ENCODE measurements around the gene IFNA13. TPM values are rescaled to one million over a fixed set of nuclear protein-coding genes. Genes with fewer than 3 reads are reported as not detected.

Gene IFNA13
- total and polyA plus RNA-seq, 3 donors from 2014 or later, result 0.63 to 1.9 TPM; not detected in 1

DNA sequence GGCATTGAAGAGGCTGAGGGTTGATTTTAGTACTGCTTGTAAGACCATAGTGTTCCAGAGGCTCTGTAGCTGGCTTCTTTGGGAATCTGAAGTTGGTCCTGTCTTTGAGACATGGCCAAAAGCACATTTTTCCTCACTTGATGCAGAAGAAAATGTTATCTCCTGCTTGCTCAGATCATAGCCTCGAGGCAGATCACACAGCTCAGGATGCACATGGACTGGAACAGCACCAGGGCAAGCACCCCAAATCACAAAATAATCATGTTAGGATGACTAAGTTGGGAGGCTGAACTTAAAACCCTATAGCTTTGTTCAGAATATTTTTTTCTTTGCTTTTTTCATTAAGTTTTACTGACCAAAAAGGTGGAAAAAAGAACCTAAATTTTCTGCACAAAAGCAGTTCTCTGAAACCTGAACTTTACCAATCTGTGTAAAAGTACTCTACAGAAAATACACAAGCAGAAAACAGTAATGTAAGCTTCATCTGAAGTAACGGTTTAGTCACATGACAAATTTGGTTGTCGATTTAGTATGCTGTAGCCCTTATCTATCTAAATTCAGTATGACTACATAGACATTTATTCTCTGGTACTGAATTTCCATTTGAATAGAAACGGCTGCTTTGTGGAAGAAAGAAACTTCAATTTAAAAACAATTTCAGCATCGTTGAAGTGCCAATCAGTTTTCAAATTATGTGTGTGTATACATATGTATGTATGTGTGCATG, 36.0 kb downstream of the IFNA13 start:
- Histone ChIP-seq H3K36me3 (ENCODE audit: low read depth, missing control alignments) (no peaks in the 10 kb centered on the region), H3K4me3 (no peak overlapping the region), H3K27me3 (no peaks in the 10 kb centered on the region), H3K4me1 (peaks cover 29% of the 10 kb centered on the region), H3K9me3 (no peaks in the 10 kb centered on the region), H3K27ac (no peak overlapping the region)
- TF ChIP-seq, protein P1, sequence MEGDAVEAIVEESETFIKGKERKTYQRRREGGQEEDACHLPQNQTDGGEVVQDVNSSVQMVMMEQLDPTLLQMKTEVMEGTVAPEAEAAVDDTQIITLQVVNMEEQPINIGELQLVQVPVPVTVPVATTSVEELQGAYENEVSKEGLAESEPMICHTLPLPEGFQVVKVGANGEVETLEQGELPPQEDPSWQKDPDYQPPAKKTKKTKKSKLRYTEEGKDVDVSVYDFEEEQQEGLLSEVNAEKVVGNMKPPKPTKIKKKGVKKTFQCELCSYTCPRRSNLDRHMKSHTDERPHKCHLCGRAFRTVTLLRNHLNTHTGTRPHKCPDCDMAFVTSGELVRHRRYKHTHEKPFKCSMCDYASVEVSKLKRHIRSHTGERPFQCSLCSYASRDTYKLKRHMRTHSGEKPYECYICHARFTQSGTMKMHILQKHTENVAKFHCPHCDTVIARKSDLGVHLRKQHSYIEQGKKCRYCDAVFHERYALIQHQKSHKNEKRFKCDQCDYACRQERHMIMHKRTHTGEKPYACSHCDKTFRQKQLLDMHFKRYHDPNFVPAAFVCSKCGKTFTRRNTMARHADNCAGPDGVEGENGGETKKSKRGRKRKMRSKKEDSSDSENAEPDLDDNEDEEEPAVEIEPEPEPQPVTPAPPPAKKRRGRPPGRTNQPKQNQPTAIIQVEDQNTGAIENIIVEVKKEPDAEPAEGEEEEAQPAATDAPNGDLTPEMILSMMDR (IDR thresholded peaks at IDR 0.05), result no peak
- no peak for TF ChIP-seq POLR2A (IDR thresholded peaks at IDR 0.05)
- no peak for DNase-seq
- 51% methylated on average over 5 of the region's 5 CpGs for WGBS, 2 donors
- intact Hi-C loops (cut with DNase I; ENCODE audit: low total_unique reads), result no loop called here

DNA sequence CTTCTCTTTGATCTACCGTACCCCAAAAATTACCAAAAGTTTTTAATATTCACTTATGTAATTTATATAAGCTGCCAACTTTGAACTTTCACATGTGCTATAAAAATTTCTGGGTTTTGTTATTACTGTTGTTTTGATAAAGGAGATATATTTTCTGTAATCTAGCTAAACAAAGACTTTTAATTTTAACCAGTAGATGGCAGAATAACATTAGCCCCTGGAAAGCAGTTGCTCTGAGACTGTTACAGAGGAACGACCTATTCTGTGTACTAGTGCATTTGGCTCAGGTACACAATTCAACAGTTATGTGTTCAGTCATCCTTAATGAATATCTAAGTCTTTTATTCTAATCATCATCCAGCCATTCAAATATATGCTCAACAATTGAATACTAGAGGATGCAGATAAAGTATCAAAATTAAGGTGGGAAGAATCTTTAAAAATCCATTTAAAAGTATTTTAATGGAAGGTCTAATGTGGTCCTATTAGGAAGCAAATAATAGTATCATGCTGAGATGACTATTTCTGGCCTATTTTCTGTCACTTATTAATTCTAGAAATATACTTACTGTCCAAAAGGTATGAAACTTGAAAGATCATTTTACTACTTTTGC, 41.2 kb downstream of the IFNA13 start:
- Histone ChIP-seq H3K27ac (no peak overlapping the region), H3K4me1 (peaks cover 7% of the 10 kb centered on the region), H3K9me3 (no peaks in the 10 kb centered on the region), H3K36me3 (ENCODE audit: low read depth, missing control alignments) (no peaks in the 10 kb centered on the region), H3K27me3 (no peaks in the 10 kb centered on the region), H3K4me3 (no peak overlapping the region)
- no peak for DNase-seq
- WGBS, 2 donors, result 43 to 44% methylated on average over 2 of the region's 2 CpGs
- intact Hi-C loops (cut with DNase I; ENCODE audit: low total_unique reads), result loop anchor here (10.0 kb wide), 1 partner anchor 468 kb away; no protein-coding TSS in a partner anchor
- TF ChIP-seq, protein P1 (IDR thresholded peaks at IDR 0.05), result peak; percentile 26 to 65 (median 40)
- no peak for TF ChIP-seq POLR2A (IDR thresholded peaks at IDR 0.05)

DNA sequence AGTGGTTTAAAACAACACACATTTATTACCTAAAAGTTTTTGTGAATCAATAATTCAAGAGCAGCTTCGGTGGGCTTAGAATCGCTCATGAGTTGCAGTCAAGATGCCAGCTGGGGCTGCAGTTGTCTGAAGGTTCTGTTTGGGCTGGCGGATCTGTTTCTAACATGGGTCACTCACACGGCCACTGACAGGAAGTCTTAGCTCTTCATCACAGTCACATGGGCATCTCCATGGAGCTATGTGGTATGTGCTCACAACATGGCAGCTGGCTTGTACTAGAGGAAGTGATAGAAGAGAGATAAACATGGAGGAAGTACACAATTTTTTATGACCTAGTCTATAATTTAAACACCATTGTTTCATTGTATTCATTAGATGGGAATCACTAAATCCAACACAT, 43.8 kb downstream of the IFNA13 start:
- intact Hi-C loops (cut with DNase I; ENCODE audit: low total_unique reads), result loop anchor here (10.0 kb wide), 1 partner anchor 471 kb away; no protein-coding TSS in a partner anchor
- WGBS, 2 donors, result 75 to 88% methylated on average over 4 of the region's 4 CpGs
- DNase-seq, result no peak
- Histone ChIP-seq H3K36me3 (ENCODE audit: low read depth, missing control alignments) (no peaks in the 10 kb centered on the region), H3K4me1 (peaks cover 5% of the 10 kb centered on the region), H3K27me3 (no peaks in the 10 kb centered on the region), H3K4me3 (no peak overlapping the region), H3K27ac (no peak overlapping the region), H3K9me3 (no peaks in the 10 kb centered on the region)
- TF ChIP-seq, protein P1 (IDR thresholded peaks at IDR 0.05), result no peak
- TF ChIP-seq POLR2A (IDR thresholded peaks at IDR 0.05), result no peak

DNA sequence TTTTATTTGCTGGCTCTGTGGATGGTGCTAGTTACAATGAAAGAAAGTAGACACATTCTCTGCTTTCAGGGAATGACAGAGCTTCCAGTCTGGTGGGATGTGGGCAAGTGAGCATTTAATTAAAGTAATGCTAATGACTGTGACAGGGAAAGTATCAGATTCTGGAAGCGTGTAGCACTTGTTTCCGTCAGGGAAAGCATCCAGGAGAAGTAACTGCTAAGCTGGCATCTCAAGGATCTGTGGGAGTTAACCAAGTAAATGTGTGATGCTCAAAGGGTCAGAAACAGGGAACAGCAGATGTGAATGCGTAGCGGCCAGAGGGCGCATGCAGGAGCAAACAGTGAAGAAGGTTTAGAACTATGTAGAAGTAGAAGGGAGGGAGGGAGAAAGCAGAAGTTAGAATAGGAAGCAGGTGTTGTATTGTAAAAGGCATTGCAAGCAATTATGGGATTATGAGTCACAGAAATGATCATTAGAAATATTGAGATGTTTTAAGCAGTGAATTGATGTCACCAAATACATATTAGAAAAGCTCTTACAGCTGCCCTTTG, 44.9 kb downstream of the IFNA13 start:
- Histone ChIP-seq H3K36me3 (ENCODE audit: low read depth, missing control alignments) (no peaks in the 10 kb centered on the region), H3K9me3 (no peaks in the 10 kb centered on the region), H3K4me3 (no peak overlapping the region), H3K4me1 (peaks cover 5% of the 10 kb centered on the region), H3K27ac (no peak overlapping the region), H3K27me3 (no peaks in the 10 kb centered on the region)
- no peak for TF ChIP-seq POLR2A (IDR thresholded peaks at IDR 0.05)
- TF ChIP-seq, protein P1 (IDR thresholded peaks at IDR 0.05), result no peak
- intact Hi-C loops (cut with DNase I; ENCODE audit: low total_unique reads), result loop anchor here (10.0 kb wide), 1 partner anchor 472 kb away; no protein-coding TSS in a partner anchor
- no peak for DNase-seq
- WGBS, 2 donors, result 67 to 80% methylated on average over 5 of the region's 5 CpGs

Data from testis (tissue), 3 donors.